HG03457 (cell line): Measurements from ENCODE around the gene ZMYND10.
A peak's percentile ranks its signal among the peaks of the same experiment; 100 is the strongest.
"Not testable (repeated sequence)": the region's sequence is repeated elsewhere in the genome, so short reads cannot be mapped to it uniquely, and the experiment has no call there.

Source experiments
- ATAC-seq: cut with Tn5 transposase; IDR thresholded peaks from one replicate; pipeline ENCODE4 v1.9.1; 2021; ENCODE audit warnings: moderate number of reproducible peaks; ENCODE audit not compliant: unreplicated experiment

Gene ZMYND10

DNA sequence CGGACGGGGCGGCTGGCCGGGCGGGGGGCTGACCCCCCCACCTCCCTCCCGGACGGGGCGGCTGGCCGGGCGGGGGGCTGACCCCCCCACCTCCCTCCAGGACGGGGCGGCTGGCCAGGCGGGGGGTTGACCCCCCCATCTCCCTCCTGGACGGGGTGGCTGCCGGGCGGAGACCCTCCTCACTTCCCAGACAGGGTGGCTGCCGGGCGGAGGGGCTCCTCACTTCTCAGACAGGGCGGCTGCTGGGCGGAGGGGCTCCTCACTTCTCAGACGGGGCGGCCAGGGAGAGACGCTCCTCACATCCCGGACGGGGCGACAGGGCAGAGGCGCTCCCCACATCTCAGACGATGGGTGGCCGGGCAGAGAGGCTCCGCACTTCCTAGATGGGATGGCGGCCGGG, 33.5 kb downstream of the ZMYND10 start:
- ATAC-seq: not testable (repeated sequence)

DNA sequence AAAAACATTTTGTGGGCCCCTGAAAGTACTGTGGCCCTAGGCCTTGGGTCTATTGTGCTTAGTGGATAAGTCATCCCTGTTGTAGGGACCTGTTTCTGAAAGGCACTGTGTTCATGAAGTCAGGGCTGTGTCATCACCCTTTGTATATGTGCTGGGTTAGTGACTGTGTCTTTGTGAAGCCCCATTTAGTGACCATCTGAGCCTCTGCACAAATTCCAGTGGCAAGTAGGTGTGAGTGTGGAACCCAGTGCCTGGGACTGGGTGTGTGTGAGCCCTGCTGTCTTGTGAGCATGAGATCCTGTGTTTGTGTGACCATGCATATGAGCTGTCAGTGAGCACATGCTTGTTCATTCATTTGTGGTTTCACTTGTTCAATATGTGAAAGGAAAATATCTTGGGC, 40.9 kb downstream of the ZMYND10 start:
- no peak for ATAC-seq

GRCh38 chr3:50303013-50303815, 42.3 kb downstream of the ZMYND10 start, which contains the start of gene HYAL1:
TSS of gene HYAL1 (minus strand) at chr3:50303574. CDS start at chr3:50302956, 618 bp downstream.
- no peak for ATAC-seq

DNA sequence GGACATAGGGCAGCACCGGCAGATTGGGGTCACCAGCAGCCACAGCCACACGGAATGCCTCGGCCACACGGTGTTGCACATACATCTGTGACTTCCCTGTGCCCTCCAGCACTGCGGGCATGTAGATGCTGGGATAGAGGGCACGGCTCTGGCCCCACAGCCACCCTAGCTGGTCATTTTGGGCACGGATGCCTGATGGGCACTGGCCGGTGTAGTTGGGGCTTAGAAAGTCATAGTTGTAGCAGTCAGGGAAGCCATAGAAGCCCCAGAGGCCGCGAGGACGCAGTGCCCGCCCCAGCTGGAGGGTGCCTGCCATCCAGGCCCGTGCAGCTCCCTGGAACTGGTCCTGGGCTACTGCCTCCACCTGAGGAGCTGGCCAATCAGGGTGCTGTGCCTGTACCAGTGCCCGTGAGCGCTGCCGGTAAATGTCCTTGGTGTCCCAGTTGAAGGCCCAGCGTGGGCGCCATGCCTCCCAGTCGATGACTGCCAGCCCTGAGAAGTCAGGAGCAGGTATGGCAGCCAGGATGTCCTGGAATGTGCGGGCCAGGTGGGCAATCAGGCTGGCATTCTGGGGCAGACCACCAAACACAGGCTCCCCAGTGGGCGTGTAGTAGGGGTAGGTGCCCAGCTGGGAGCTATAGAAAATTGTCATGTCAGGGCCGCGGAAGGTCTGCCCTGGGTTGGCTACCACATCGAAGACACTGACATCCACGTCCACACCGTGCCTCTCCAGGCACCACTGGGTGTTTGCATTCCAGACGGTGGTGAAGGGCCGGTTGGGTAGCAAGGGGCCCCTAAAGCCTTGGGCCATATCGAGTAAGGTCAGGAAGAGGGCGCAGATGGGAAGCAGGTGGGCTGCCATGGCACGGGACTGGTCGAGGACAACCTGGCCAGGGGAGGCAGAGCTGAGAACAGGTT, 43.2 kb downstream of the ZMYND10 start:
- no peak for ATAC-seq

DNA sequence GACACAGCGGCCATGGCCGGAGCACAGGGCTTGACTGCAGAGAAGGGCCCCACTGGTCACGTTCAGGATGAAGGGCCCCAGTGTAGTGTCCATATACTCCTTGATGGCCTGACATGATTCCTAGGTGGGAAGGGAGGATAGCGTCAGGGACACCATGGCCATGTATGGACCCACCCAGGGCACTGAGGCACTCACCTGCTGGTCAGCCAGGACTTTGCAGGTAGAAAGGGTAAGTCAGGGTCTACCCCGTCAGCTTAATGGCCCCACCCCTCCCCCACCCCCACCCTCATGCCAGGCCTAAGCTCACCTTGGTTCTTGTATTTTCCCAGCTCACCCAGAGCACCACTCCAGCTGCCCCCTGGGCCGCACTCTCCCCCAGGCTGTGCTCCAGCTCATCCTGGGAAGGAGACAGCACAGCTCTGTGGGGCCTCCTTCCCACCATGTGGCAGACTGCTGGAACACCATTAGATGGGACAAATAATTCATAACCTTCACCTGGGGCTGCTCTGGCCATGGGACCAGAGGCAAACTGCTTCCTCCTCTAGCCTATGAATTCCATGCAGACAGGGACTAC, 44.8 kb downstream of the ZMYND10 start:
- no peak for ATAC-seq

DNA sequence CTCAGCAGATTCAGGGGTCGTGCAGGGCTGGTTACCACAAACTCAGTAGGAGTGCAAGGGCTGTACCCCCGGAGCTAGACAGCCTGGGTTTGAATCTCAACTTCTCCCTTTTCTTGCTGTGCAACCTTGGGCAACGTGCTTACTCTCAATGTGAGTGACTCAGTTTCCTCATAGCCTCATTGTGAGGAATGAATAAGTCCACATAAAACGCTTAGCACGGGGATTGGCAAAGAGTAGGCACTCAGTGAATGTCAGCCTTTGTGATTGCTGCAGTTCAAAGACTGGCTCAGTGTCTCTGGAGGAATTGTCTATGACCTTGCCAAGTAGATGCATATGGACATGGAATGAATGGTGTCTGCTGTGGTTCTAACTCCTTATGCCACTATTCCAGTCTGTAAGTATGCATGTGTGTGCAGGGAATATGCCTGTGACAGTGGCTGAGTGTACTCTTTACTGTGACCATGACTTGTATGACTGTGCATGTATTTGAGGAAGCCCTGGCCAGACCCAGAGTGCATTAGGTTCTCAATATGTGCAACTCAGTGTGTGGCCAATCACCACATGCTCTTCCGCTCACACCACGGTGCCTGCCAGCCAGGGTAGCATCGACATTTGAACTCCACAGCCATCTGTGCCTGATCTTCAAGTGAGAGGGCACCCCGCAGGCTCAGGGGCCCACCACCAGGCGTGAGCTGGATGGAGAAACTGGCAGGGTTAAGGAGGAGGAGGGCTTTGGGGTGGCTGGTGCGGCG, 45.4 kb downstream of the ZMYND10 start:
- no peak for ATAC-seq

GRCh38 chr3:50299638-50299928, 45.9 kb downstream of the ZMYND10 start:
- no peak for ATAC-seq

DNA sequence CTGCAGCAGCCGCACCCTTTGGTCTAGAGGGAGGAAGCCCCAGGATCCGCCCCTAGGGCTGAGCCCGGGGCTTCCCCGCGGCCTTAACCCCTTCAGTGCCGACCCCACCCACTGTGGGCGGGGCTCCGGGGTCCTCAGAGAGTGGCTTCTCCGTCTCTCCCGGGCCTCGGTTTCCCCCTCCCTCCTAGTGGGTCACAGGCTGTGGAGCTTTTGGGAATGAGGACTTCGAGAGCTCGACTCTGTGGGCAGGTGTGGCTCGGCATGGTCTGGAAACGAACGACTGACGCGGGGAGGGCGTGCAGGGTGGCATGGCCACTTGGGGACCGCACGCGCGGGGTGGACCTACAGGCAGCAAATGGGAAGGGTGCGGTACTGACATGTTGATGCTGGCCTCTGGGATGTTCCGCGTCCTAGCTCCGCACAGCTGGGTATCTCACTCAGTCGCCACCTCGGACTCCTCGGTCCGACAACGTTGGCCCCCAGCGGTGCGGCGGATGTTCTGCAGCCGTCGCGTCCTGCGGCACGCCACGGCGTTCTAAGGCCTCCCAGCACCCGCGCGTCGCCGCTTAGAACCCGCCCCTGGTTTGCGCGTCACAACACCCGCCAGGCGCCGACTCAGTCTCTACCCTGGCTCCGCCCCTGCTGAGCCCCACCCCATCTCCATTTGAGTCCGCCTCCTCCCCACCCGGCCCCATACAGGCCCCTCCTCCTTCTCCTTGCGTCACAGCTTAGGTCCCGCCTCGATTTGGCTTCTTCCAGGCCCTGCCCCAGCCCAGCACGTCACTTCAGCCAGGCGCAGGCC, 46.5 kb downstream of the ZMYND10 start, which contains the start of the genes HYAL3 and NAA80:
Gene HYAL3, minus strand, starts transcription at position 570 of the 802 bp plus-strand sequence. CDS start 3,803 bp downstream, outside the sequence.
Gene NAA80, minus strand, starts transcription at position 570 of the 802 bp plus-strand sequence. CDS start 1,942 bp downstream, outside the sequence.
- ATAC-seq: peak; percentile 70

DNA sequence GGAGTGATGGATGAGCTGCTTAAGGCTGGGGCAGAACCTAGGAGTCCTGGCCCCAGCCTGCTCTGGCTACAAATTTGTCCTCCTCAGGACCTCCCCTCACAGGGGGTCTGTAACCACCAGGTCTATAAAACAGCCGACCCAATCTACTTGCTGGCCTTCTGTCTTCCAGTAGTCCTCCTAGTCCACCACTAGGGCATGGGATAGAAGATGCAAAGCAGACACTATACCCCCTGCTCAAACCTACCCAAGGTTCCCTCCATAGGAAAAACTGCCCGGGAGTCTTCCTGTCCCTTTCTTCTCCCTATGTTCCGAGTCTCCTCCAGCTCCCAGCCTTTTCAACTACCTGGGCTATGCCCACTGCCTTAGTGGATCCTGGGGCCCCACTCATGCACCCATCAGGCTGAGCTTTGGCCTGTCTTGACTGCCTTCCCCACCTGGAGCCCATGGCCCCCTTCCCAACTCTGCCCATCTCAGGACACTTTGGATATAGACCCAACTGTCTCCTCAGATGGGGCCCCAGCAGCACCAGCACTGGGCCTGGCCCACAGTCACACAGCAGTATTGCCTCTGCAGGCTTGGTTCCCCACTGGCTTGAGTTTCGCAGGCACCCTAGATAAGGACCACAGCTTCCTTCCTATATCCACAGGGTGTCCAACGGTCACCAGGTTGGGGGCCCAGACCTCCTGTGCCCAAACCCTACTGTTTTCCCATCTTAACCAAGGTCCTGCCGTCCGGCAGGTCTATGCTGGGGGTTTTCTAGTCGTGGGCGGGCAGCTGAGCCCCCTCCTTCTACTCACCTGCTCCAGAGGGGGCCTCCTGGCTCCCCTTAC, 47.4 kb downstream of the ZMYND10 start:
- ATAC-seq: no peak

- no peak for ATAC-seq
These were observed 48.2 kb downstream of the ZMYND10 start for GRCh38 chr3:50297384-50297775.

DNA sequence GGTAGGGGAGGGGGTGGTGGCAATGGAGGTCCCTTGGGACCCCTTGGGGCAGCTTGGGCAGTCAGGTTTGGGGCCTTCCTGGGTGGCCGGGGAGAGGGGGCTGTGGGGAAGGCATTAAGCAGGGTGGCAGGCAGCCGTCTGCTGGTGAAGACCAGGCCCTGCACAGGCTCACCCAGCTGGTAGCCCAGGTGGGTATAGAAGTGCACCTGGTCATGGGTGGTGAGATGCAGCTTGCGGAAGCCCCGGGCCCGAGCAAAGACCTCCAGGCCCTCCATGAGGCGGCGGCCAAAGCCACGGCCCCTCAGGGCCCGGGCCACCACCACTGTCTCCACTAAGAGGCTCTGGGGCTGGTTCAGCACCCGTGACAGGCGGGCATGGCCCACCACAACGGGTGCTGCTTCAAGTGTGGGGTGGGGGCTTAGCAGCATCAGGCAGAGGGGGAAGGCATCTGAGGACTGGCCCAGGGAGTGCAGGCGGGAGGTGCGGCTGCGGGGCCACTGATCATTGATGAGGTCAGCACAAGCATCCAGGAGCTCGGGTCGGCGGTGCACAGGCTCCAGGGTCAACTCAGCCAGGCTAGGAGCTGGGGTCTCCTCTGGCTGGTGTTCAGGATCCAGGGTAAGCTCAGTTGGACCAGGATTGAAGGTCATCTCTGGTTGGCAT, 48.7 kb downstream of the ZMYND10 start:
- no peak for ATAC-seq

GRCh38 chr3:50295553-50296431, 49.7 kb downstream of the ZMYND10 start:
- no peak for ATAC-seq

- ATAC-seq: no peak
These were observed 50.8 kb downstream of the ZMYND10 start for GRCh38 chr3:50294492-50295403.

- ATAC-seq: no peak
These were observed 51.4 kb downstream of the ZMYND10 start for GRCh38 chr3:50294089-50294488.

GRCh38 chr3:50293079-50293801, 52.3 kb downstream of the ZMYND10 start:
- ATAC-seq: no peak
